Tibial artery (tissue), 4 donors: ENCODE data around the gene NR1H2.
"Not testable (repeated sequence)": the region's sequence is repeated elsewhere in the genome, so short reads cannot be mapped to it uniquely, and the experiment has no call there.

Experiments used
- DNase-seq, 2 donors: peaks; one replicate each; pipeline ENCODE4 v3.0.0-alpha.2; 2019
- H3K27ac ChIP-seq, 2 donors: fragments of 200-600 bp; sonication (generic) in 1 of 2; 1 replicate in 1 of 2; 2 replicates in 1 of 2; pipeline ENCODE4 v1.5.1; 2018 to 2019; ENCODE audit warnings: mild to moderate bottlenecking in 1 of 2
- H3K27me3 ChIP-seq, 2 donors: fragments of 200-600 bp; sonication (generic) in 1 of 2; one replicate each; pipeline versions ENCODE4 v1.5.1 to v1.6.0; 2016 to 2019
- H3K36me3 ChIP-seq, 3 donors: fragments of 200-600 bp; sonication (generic) in 2 of 3; one replicate each; pipeline ENCODE4 v1.5.1; 2016 to 2019; ENCODE audit warnings: mild to moderate bottlenecking in 2 of 3
- H3K4me1 ChIP-seq, 4 donors: fragments of 200-600 bp; sonication (generic) in 2 of 4; 1 replicate in 3 of 4; 2 replicates in 1 of 4; pipeline ENCODE4 v1.5.1; 2016 to 2019
- H3K4me3 ChIP-seq, 2 donors: fragments of 200-600 bp; sonication (generic) in 1 of 2; 1 replicate in 1 of 2; 2 replicates in 1 of 2; pipeline ENCODE4 v1.5.1; 2018 to 2019; ENCODE audit warnings: mild to moderate bottlenecking in 2 of 2
- H3K9me3 ChIP-seq, 3 donors: fragments of 200-600 bp; sonication (generic) in 1 of 3; one replicate each; pipeline ENCODE4 v1.5.1; 2016 to 2019
- intact Hi-C: fragments of 100-400 bp; cut with DNase I; formaldehyde crosslinking; loops from one replicate; pipeline ENCODE4 v1.15.0; 2023; ENCODE audit warnings: low total_unique reads
- TF ChIP-seq, protein P1 (sequence below), 2 experiments: fragments of 200-600 bp in 1 of 2; fragments of 450-650 bp in 1 of 2; IDR thresholded peaks; one replicate each; pipeline ENCODE4 v1.5.1; 2017 to 2019; ENCODE audit warnings: antibody characterized with exemption in 2 of 2, mild to moderate bottlenecking in 1 of 2, moderate library complexity in 1 of 2

NR1H2 gene

DNA sequence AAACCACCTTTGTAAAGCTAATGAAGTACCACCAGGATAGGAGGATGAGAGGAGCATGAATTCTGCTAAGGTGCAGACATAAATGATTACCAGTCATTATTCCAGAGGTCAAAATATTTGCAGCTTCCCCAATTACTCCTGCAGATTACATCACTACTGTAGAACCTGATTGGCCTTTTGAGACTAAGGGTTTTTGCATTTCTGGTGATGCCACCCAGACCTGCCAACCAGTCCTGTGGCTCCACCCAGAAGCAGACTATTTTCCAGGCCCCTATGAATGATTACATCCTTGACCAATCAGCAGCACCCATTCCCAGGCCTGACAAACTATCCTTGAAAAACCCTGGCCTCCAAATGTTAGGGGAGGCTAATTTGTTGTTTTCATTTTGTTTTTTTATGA, 35.9 kb upstream of the NR1H2 start:
- TF ChIP-seq, protein P1, sequence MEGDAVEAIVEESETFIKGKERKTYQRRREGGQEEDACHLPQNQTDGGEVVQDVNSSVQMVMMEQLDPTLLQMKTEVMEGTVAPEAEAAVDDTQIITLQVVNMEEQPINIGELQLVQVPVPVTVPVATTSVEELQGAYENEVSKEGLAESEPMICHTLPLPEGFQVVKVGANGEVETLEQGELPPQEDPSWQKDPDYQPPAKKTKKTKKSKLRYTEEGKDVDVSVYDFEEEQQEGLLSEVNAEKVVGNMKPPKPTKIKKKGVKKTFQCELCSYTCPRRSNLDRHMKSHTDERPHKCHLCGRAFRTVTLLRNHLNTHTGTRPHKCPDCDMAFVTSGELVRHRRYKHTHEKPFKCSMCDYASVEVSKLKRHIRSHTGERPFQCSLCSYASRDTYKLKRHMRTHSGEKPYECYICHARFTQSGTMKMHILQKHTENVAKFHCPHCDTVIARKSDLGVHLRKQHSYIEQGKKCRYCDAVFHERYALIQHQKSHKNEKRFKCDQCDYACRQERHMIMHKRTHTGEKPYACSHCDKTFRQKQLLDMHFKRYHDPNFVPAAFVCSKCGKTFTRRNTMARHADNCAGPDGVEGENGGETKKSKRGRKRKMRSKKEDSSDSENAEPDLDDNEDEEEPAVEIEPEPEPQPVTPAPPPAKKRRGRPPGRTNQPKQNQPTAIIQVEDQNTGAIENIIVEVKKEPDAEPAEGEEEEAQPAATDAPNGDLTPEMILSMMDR (IDR thresholded peaks at IDR 0.05), result no peak
- no peak overlapping the region for H3K4me3 ChIP-seq
- peaks cover 0 to 4% of the 10 kb centered on the region in 2 donors for H3K27me3 ChIP-seq
- H3K27ac ChIP-seq, result no peak overlapping the region
- intact Hi-C loops, result no loop called here
- DNase-seq, result no peak
- H3K9me3 ChIP-seq, result peaks cover 0 to 8% (median 4%) of the 10 kb centered on the region in 3 donors
- H3K4me1 ChIP-seq, result no peaks in the 10 kb centered on the region
- no peaks in the 10 kb centered on the region for H3K36me3 ChIP-seq

DNA sequence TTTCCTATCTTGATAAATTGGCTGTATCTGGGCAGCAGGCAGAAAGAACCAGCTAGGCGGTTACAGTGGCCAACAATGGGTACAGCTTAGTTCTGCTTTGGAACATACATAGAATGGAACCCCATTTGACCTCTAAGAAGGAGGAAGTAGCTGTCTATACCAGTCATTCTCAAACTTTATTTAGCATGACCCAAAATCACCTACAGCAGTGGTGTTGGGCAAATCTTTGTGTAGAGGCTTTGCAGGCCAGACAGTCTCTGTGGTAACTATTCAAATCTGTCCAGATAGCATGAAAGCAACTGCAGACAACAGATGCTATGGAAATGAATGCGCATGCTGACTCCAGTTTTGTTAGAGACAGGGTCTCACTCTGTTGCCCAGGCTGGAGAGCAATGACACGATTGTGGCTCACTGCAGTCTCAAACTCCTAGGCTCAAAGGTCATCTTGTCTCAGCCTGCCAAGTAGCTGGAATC, 35.1 kb upstream of the NR1H2 start:
- Histone ChIP-seq H3K4me1 (no peaks in the 10 kb centered on the region), H3K9me3 (peaks cover 0 to 10% (median 4%) of the 10 kb centered on the region in 3 donors), H3K36me3 (no peaks in the 10 kb centered on the region), H3K27ac (no peak overlapping the region), H3K4me3 (no peak overlapping the region), H3K27me3 (peaks cover 0 to 3% of the 10 kb centered on the region in 2 donors)
- TF ChIP-seq, protein P1 (IDR thresholded peaks at IDR 0.05), result no peak
- no peak for DNase-seq
- intact Hi-C loops, result no loop called here

DNA sequence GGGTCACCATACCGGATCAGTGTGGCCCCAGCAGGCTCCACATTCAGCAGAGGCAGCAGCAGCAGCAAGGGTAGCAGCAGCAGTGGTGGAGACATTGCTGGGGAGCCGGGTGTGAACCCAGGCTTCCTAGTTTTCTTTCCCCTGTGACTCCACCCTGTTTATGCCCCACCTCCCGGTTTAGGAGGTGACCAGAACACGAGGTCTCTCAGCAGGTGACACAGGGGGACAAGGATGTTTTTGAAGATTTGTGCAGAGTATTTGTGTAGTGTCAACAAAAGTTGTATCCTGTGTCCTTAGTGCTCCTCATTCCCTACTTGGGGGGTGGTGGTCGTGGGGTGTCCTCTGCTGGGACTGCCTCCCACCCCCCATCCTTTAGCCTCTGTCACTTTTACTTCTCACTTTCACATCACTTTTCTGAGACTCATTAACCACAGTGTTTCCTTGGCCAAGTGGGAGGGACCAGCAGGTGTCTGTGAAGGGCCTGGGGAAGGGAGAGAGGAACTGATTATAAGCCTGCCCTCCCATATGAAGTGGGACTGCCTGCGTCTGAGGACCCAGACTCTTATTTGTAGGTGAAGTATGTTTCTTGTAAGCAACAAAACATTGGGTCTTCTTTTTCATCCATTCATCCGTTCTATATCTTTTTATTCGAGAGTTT, 31.5 kb upstream of the NR1H2 start:
- peaks cover 0 to 10% (median 4%) of the 10 kb centered on the region in 3 donors for H3K9me3 ChIP-seq
- DNase-seq, result no peak
- H3K27me3 ChIP-seq, result peaks cover 0 to 2% of the 10 kb centered on the region in 2 donors
- H3K36me3 ChIP-seq, result no peaks in the 10 kb centered on the region
- H3K27ac ChIP-seq, result no peak overlapping the region
- intact Hi-C loops, result no loop called here
- H3K4me3 ChIP-seq, result no peak overlapping the region
- TF ChIP-seq, protein P1 (IDR thresholded peaks at IDR 0.05), result no peak
- H3K4me1 ChIP-seq, result no peaks in the 10 kb centered on the region

DNA sequence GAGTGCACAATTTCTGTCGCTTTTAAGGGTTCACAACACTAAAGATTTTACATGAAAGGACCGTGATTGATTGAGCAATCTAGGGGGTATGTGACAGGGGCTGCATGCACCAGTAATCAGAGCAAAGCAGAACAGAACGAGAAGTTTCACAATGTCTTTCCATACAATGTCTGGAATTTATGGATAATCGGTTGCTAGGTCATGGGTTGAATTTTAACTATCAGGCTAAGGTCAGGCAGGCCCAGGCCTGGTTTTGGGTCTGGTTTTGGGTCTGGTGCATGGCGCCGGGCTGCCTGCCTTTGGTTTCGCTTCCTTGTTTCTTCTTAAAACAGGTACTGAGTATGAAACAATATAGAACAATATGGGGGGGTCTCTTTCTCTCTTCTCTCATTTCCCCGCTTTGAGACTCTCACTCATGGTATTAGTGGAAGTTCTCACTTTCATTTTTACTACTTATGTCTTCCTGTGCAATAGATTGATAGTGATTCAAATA, 29.1 kb upstream of the NR1H2 start:
- not testable (repeated sequence) for H3K4me3 ChIP-seq, H3K9me3 ChIP-seq, H3K4me1 ChIP-seq

GRCh38 chr19:50349277-50350057, 26.8 kb upstream of the NR1H2 start:
- H3K4me3 ChIP-seq, result no peak overlapping the region
- no peak overlapping the region for H3K27ac ChIP-seq
- no peaks in the 10 kb centered on the region for H3K36me3 ChIP-seq
- no peak for DNase-seq
- H3K9me3 ChIP-seq, result peaks cover 0 to 10% (median 3%) of the 10 kb centered on the region in 3 donors
- intact Hi-C loops, result no loop called here
- H3K27me3 ChIP-seq, result peaks cover 0 to 16% of the 10 kb centered on the region in 2 donors
- TF ChIP-seq, protein P1 (IDR thresholded peaks at IDR 0.05), result no peak
- no peaks in the 10 kb centered on the region for H3K4me1 ChIP-seq

More for the DNA sequence above, 29.1 kb upstream of the NR1H2 start:
- H3K36me3 ChIP-seq, intact Hi-C loops, H3K27ac ChIP-seq, DNase-seq: not testable (repeated sequence)
- peaks cover 0 to 16% of the 10 kb centered on the region in 2 donors for H3K27me3 ChIP-seq

GRCh38 chr19:50352242-50352641, 24.0 kb upstream of the NR1H2 start:
- DNase-seq, result no peak
- H3K36me3 ChIP-seq, result no peaks in the 10 kb centered on the region
- no peak overlapping the region for H3K4me3 ChIP-seq
- no peaks in the 10 kb centered on the region for H3K4me1 ChIP-seq
- no peaks in the 10 kb centered on the region for H3K9me3 ChIP-seq
- H3K27me3 ChIP-seq, result peaks cover 0 to 26% of the 10 kb centered on the region in 2 donors
- TF ChIP-seq, protein P1 (IDR thresholded peaks at IDR 0.05), result no peak
- no peak overlapping the region for H3K27ac ChIP-seq
- intact Hi-C loops, result no loop called here

GRCh38 chr19:50353487-50353880, 22.8 kb upstream of the NR1H2 start:
- peaks cover 0 to 10% (median 2%) of the 10 kb centered on the region in 4 donors for H3K4me1 ChIP-seq
- H3K4me3 ChIP-seq, H3K9me3 ChIP-seq, DNase-seq, H3K27ac ChIP-seq, intact Hi-C loops, H3K36me3 ChIP-seq: not testable (repeated sequence)
- peaks cover 0 to 34% of the 10 kb centered on the region in 2 donors for H3K27me3 ChIP-seq
